ENCODE data around the gene PCGF3.
A peak's percentile ranks its signal among the peaks of the same experiment; 100 is the strongest.
"Not testable (repeated sequence)": the region's sequence is repeated elsewhere in the genome, so short reads cannot be mapped to it uniquely, and the experiment has no call there.

PCGF3 gene

DNA sequence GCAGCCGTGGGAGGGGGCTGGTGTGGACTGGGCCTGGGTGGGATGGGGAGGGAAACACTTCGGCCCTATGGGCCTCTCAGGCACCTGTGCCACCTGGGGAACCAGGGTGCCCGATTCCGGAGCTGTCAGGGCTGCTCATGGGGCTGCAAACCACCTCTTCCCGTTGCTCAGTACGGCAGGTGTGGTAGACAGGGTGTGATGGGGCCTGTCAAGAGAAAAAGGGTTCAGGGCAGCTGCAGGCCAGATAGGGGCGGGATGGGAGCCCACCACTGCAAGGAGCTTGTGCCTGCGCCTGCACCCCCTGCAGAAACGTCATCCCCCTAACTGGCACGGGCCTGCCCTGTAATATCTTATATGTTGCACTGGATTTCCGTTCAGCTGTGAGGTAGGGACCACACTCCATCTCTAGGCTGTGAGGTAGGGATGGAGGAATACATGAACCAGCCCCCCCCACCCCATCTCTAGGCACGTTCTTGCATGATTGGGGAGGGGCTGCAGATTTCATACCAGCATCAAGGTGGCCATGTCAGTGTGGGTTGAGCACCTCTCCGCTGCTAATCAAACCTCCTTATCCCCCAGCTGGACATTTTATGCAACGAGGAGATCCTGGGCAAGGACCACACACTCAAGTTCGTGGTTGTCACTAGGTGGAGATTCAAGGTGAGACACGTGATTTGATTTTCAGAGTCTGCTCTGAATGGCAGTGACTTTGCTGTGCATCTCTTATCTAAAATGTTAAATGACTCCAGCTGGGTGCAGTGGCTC, 59.0 kb downstream of the PCGF3 start:
- DNase-seq (ENCODE audit: low spot score): no peak

DNA sequence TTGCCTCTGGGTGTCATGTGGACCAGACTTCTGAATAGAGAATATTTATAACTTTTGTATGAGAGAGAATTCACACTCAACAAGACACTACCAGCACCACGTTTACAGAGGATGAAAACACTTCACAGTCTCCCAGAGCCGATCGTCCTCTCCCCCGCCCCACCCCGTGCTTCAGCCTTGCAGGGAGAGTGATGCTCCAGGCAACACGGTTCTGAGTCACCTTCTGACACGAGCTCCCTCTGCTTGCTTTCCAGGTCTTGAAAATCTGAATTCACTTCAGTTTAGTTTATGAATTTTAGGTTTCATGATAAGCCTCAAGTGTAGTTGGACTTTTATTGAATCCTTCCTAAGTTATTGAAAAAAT, 60.5 kb downstream of the PCGF3 start:
- no peak for DNase-seq (ENCODE audit: low spot score)

DNA sequence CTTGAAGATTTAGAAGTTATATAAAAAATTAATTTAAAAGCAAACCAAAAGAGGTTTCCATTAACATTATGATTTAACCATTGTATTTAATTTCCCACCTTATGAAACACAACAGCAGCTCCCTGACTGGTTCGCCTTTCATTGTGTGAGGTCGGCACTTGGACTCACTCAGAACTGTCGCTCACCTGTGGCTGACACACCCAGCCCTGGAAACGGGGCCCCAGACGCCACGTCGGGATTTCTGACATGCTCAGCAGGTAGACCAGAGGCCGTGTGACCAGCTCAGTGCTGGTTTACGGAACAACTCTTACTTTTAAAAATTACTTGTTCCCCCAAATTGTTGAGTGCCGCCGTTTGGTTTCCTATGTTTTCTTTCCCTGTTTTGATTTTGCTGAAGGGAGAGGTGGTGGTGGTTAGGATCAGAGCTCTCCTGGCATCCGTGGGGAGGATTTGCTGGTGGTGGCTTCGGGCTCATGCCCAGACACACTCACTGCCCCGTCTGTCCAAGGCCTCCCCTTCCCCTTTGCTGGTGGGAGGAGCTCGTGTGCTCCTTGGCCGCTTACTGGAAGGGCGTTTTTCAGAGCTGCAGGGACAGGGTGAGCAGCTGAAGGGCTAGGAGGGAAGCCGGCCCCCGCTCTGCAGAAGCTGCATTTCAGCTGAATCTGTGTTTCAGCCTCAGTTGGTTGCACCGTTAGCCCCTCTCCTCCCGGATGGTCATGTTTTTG, 61.1 kb downstream of the PCGF3 start:
- DNase-seq (ENCODE audit: low spot score): no peak

DNA sequence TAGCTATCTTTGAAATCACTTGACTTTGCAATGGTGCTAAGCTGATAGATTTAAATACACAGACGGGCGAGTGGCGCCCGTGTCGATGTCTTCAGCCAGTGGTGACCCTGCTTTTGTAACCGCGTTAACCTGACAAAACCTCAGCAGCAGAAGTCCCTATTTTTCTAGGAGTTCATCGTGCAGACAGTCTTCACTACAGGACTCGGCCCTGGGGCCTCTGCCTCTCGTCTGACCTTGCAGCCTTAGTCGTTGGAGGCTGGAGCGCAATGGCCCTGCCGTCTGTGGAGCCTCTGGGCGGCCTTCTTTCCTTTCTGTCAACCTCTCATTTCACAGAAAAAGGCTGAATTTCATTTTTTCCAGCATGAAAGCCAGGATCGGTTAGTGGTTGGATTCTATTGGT, 62.4 kb downstream of the PCGF3 start:
- no peak for DNase-seq (ENCODE audit: low spot score)

DNA sequence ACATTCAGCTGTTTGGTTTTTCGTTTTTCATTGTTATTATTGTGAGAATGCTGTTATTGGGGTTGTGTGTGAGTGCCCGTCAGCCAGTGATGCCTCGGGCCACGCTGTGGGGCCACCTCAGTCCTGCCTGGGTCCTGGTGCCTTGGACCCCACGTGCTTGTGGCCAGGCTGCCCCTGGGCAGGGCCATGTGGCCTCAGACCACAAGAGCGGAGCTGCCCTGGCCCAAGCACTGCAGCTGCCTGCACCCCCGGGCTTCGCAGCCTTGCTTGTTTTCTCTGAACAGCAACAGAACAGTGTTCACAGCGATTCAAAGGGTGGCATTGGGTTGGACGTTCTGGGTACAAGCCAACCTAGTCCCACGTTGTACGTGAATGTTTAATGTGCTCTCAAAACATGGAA, 63.4 kb downstream of the PCGF3 start:
- no peak for DNase-seq (ENCODE audit: low spot score)

DNA sequence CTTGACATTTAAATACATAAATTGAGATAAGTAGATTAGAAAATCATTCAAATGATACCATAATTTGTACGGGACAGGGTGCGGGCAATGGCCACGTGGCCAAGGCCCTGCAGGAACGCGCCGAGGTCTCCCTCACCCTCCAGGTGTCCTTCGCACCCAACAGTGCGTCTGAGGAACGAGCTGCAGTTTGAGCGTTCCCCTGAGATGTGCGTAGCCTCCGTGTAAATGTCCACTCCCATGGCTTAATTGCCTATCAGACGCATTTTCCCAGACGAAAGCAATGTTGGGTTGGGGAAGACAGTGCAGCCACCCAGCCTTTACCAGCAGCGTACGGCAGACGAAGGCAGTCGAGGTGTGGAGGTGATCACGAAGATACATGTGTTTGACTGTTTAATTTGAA, 63.9 kb downstream of the PCGF3 start:
- no peak for DNase-seq (ENCODE audit: low spot score)

DNA sequence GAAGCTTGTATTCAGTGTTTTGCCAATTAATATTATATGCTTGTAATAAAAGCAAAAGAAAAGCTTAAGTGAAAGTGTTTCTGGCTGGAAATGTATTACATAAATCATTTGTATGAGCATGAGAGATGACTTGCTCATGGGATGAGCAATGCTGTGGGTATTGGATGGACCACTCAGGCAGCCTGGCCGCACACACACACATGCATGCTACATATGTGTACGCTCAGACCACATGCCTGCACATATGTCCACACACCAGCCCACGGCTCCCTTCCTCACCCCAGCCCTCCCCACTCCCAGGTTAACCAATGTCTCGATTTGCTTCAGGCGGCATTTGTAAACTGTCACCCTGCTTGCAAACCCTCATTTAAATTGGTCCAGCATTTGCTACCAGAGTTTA, 64.4 kb downstream of the PCGF3 start:
- no peak for DNase-seq (ENCODE audit: low spot score)

DNA sequence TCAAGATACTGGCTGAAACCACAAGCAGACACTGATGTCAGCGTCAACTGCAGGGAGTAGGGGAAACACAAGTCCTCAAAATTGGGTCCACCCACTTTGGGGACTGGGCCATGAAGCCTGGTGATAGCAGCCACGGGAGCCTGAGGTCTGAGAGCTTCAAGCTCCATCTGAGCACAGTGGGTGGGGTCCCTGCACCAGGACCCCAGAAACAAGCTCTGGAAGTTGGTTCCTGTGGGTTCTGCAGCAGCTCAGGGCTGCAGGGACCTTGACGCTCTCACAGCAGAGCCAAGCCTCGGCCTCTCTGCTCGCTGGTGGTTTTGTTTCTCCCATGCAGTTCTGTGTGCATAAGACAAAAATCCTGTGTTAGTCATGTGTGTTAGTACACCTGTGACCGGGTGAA, 65.8 kb downstream of the PCGF3 start:
- no peak for DNase-seq (ENCODE audit: low spot score)

DNA sequence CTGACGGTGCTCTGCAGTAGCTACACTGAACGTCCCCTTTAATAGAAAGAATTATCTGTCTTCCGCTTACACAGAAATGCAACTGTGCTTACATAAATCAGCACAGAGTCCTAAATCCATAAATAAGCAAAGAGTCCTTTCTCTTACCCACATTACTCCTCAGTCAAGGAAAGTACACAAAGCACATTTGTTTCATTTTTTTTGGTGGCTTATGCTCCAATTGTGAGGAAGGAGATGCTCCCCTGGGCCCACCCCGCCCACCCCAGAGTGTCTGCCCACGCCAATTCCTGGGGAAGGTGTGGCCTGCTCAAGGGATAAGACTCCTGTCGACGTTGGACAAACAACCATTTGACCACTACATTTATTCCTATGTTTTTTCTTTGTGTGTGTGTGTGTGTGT, 66.5 kb downstream of the PCGF3 start:
- DNase-seq (ENCODE audit: low spot score): no peak

DNA sequence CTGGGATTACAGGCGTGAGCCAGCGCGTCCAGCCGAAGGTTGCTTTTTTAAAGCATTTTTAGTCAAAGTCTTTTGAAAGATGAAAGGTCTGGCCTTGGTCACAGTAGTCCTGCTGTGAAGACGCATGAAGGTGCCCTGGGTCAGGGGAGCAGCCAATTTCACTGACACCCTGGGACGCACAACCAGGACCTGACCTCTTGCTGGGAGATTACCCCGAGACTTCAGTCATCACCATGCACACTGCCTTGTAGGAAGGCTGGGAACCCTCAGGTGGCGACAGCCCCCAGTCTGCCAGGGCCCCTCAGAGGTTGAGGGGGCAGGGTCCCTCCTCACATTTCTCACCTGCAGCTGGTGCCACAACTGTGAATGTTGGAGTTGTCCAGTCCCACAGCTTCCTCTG, 67.1 kb downstream of the PCGF3 start:
- DNase-seq (ENCODE audit: low spot score): no peak

DNA sequence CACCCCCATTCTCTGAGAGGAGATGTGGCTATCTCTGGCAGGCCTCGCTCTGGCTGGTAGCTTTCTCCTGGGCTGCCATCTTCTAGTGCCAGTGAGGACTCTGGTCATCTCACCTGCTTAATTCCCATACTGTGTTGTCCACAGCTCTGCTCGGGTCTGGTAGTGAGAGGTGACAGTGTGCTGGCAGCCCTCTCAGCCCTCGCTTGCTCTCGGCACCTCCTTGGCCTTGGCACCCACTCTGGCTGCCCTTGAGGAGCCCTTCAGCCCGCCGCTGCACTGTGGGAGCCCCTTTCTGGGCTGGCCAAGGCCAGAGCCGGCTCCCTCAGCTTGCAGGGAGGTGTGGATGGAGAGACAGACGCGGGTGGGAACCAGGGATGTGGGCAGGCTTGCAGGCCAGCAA, 67.6 kb downstream of the PCGF3 start:
- no peak for DNase-seq (ENCODE audit: low spot score)

DNA sequence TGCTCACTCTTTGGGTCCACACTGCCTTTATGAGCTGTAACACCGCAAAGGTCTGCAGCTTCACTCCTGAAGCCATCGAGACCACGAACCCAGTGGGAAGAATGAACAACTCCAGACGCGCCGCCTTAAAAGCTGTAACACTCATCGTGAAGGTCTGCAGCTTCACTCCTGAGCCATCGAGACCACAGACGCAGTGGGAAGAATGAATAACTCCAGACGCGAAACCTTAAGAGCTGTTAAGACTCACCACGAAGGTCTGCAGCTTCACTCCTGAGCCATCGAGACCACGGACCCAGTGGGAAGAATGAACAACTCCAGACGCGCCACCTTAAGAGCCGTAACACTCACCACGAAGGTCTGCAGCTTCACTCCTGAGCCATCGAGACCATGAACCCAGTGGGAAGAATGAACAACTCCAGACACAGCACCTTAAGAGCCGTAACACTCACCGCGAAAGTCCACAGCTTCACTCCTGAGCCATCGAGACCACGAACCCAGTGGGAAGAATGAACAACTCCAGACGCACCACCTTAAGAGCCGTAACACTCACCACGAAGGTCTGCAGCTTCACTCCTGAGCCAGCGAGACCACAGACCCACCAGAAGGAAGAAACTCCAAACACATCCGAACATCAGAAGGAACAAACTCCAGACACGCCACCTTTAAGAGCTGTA, 68.9 kb downstream of the PCGF3 start:
- not testable (repeated sequence) for DNase-seq (ENCODE audit: low spot score)

DNA sequence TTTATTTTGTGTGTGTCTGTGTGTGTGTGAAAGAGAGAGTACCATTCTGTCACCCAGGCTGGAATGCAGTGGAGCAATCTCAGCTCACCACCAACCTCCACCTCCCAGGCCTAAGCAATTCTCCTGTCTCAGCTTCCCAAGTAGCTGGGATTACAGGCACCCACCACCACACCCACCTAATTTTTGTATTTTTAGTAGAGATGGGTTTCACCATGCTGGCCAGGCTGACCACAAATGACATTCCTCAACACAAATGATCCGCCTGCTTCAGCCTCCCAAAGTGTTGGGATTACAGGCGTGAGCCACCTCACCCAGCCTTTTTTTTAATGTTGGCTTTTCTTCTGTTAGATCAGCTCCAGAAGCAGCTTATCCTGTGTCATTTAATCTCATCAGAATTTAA, 69.9 kb downstream of the PCGF3 start:
- not testable (repeated sequence) for DNase-seq (ENCODE audit: low spot score)

DNA sequence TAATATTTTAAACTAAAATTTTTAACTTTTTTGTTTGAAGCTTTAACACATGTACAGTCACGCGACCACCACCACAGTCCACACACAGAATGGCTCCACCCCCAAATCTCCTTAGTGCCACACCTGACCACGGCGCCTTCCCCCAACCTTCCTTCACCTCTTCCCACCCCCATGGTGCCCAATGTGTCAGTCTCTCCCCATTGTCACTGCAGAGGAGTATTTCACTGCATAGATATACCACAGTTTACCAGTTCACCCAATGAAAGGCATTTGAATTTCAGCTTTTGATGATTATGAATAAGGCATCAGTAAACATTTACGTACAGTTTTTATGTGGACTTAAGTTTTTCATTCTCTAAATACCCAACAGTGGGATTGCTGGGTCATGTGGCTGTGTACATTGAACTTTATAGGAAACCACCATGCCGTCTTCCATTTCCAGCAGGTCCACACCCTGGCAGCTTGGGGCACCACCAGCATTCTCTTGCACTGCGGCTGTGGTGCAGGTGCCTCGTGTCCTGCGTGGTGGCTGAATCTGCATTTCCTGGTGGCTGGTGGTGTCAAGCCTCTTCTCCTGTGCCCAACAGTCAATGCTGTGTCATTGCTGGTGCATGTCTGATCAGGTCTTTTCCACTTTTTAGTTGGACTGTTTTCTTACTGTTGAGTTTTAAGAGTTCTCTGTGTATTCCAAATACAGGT, 71.3 kb downstream of the PCGF3 start:
- no peak for DNase-seq (ENCODE audit: low spot score)

DNA sequence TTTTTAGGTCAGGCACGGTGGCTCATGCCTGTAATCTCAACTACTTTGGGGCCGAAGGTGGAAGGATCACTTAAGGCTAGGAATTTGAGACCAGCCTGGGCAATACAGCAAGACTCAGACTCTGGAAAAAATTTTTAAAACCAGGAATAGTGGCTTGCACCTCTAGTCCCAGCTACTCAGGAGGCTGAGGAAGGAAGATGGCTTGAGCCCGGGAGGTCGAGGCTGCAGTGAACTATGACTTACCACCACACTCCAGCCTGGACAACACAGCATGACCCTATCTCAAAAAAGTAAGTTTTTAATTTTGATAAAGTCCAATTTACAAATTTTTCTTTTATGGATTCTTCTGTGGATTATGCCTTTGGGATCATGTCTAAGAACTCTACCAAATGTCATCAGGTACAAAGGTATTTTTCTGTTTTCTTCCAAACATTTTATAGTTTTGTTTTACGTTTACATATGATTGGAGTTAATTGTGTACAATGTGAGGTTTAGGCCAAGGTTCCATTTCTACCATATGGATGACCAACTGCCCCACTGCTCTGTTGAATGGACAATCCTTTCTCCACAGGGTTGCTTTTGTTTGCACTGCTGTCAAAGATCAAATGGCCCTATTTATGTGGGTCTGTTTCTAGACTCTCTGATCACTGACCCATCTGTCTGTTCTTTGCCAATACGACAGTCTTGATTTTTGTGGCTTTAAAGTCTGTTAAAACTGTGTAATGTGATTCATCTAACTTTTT, 72.1 kb downstream of the PCGF3 start:
- no peak for DNase-seq (ENCODE audit: low spot score)

DNA sequence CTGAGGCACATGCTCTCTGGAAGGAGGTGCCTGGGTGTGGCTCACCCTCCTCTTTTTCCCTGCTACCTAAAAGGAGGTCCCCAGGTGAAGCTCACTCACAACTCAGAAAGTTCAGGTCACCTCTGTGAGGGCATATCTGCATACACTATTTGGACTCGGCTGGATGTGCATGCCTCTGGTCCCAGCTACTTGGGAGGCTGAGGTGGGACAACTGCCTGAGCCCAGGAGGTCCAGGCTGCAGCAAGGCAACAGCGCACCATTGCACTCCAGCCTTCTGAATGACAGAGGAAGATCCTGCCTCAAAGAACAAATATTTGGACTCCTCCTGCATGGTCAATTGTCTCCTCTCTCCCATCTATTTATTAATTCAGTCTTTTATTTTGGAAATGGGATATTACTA, 73.9 kb downstream of the PCGF3 start:
- no peak for DNase-seq (ENCODE audit: low spot score)

DNA sequence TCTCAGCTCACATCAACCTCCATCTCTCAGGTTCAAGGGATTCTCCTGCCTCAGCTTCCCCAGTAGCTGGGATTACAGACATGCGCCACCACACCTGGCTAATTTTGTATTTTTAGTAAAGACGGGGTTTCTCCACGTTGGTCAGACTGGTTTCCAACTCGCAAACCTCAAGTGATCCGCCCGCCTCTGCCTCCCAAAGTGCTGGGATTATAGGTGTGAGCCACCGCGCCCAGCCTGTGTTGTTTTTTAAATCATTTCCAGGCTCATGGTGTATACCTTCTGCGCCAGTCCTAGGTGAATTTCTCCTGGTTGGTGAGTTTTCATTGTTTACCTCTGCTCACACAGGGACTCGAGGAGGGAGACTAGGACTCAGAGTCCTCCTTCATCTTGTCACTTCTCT, 74.6 kb downstream of the PCGF3 start:
- DNase-seq (ENCODE audit: low spot score): not testable (repeated sequence)

DNA sequence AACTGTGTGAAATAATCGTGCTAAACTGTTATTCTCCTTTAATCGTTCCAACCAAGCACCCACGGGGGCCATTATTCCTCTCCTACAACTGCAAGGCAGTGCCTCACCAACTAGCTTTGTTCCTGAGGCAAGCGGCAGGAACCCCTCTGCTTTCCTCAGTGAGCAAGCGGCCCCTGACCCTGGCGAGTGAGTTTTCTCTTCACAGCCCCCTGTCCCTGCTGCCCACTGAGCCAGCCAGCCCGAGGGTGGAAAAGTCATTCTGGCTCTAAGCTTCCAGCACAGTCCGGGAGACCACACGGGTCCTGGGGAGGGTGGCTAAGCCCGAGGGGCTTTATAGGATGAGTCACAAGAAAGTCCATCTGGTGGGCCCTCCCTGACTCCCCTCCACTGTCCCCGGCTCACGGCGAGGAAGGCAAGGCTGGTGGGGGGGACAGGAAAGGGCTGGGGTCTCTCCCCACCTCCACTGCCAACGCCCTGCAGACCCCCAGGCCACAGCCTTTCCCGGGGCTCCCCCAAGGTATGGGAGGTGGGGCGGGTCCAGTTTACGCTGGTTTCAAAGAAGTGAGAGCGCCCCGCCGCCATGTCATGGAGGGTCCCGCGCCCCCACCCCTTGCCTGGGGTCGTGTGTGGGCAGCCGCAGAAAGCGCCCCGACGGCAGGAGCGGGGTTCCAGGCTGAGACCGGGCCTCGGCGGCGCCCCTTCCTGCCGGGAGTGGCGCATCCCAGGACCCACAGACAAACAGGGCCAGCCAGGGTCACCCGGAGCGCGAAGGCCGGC, 75.3 kb downstream of the PCGF3 start:
- DNase-seq (ENCODE audit: low spot score): no peak

DNA sequence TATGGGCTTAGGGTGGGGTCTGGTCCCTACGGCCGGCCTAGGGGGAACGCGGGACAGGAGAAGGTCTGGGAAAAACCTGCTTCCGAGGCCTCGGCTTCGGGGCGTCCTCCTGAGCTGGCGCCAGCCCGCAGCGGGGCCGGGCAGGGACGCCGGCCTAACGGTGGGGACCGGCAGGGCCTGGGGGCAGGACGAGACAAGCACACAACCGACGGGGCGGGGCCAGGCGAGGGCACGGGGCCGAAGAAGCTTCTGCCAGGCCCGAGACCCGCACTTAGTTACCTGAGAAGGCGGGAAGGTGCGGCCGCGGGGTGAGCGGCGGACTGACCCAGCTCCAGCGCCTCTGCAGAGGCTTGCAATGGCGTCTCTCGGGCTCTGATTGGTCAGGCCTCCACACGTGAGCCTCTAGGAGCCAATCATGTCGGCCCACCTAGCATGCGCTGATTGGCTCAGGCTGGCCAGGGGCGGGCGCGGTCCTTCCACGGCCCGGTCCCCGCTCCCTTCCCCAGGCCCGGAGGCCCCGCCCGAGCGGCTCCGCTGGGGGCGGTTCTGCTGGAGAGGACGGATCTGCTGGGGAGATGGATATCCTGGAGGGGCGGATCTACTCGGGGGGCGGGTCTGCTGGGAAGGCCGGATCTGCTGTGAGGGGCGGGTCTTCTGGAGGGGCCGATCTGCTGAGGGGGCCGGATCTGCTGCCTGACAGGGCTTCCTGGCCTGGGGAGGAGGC, 76.0 kb downstream of the PCGF3 start:
- DNase-seq (ENCODE audit: low spot score): peak; percentile 99

Measured in CD4-positive, alpha-beta T cell treated with Interleukin-15 for 4 hours (primary cell).